Astrocyte of the spinal cord (primary cell): ENCODE results near the gene PCYOX1L.

ENCODE experiments used
- DNase-seq: peaks from one replicate; pipeline ENCODE4 v3.0.0; 2011; ENCODE audit warnings: low read depth, low spot score
- H3K4me3 ChIP-seq: 2 replicates; pipeline ENCODE4 v1.5.1; 2011; ENCODE audit warnings: low read depth, mild to moderate bottlenecking, low read length, moderate library complexity
- in situ Hi-C: cut with HindIII; loops from 2 replicates; pipeline ENCODE4 v1.10.0; 2017; ENCODE audit warnings: low sequenced_read_pairs
- TF ChIP-seq, protein P1 (sequence below): IDR thresholded peaks from 2 replicates; pipeline ENCODE4 v1.5.1; 2012; ENCODE audit warnings: low read depth, mild to moderate bottlenecking, low read length, inconsistent platforms

Gene PCYOX1L

DNA sequence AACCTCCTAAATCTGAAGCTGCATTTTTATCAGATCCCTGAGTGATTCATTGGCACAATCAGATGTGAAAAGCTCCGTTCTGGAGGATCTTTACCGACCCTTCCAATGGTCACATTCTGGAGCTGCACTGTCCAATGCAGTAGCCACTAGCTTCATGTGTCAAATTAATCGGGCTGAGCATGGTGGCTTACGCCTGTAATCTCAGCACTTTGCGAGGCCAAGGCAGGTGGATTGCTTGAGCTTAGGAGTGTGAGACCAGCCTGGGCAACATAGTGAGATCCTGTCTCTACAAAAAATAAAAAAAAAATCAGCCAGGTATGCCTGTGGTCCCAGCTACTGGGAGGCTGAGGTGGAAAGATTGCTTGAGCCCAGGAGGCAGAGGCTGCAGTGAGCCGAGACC, 17.6 kb downstream of the PCYOX1L start:
- H3K4me3 ChIP-seq: no peak overlapping the region
- in situ Hi-C loops: no loop called here
- no peak for DNase-seq
- TF ChIP-seq, protein P1, sequence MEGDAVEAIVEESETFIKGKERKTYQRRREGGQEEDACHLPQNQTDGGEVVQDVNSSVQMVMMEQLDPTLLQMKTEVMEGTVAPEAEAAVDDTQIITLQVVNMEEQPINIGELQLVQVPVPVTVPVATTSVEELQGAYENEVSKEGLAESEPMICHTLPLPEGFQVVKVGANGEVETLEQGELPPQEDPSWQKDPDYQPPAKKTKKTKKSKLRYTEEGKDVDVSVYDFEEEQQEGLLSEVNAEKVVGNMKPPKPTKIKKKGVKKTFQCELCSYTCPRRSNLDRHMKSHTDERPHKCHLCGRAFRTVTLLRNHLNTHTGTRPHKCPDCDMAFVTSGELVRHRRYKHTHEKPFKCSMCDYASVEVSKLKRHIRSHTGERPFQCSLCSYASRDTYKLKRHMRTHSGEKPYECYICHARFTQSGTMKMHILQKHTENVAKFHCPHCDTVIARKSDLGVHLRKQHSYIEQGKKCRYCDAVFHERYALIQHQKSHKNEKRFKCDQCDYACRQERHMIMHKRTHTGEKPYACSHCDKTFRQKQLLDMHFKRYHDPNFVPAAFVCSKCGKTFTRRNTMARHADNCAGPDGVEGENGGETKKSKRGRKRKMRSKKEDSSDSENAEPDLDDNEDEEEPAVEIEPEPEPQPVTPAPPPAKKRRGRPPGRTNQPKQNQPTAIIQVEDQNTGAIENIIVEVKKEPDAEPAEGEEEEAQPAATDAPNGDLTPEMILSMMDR: no peak

DNA sequence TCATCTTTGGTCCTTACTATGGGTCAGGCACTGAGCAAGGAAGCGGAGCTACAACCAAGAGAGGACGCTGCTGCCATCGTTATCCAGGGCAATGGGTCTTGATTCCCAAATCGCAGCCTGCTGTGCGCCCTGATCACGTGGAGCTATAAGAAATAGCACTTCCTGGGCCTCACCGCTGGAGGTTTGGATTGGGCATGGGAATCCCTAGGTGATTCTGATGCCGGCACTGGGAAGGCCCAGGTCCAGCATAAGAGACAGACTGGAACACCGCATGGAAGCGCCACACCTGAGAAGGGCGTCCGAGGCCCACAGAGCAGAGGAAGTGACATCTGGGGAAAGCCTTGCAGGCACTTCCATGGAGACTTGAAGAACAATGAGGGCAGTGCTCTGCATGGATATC, 18.3 kb downstream of the PCYOX1L start:
- no peak overlapping the region for H3K4me3 ChIP-seq
- TF ChIP-seq, protein P1: no peak
- no peak for DNase-seq
- in situ Hi-C loops: no loop called here

DNA sequence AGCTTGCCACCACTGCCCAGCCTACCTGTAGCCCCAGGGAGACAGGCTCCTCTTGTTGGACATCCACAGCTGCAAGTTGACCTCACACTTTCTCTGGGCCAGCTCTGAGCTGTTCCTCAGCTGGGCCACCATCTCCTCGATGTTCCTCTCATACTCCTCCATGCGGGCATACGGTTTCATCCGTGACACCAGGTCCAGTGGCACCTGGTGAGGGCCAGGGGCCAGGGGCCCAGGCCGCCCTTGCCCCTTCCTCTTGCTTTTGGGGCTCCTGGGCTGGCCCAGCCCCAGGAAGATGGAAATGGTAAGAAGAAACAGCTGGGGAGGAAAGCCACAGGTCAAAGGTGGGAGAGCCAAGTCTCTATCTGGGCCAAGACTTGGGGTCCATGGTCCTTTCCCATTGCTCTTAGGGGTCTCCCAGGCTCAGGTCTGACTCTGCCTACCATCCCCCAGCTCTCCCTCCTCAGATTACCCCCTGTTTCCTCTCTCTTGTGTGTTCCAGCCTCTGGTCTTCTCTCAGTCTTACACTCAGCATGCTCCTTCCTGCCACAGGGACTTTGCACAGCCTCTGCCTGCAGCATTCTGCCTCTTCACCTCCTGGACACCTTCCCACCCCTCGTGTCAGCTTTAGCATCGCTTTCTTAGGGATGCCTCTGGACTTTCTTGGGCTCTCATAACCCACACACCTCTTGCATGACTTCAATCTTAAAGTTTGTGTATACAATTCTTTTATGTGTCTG, 19.0 kb downstream of the PCYOX1L start:
- in situ Hi-C loops: no loop called here
- DNase-seq: no peak
- no peak overlapping the region for H3K4me3 ChIP-seq
- TF ChIP-seq, protein P1: no peak

DNA sequence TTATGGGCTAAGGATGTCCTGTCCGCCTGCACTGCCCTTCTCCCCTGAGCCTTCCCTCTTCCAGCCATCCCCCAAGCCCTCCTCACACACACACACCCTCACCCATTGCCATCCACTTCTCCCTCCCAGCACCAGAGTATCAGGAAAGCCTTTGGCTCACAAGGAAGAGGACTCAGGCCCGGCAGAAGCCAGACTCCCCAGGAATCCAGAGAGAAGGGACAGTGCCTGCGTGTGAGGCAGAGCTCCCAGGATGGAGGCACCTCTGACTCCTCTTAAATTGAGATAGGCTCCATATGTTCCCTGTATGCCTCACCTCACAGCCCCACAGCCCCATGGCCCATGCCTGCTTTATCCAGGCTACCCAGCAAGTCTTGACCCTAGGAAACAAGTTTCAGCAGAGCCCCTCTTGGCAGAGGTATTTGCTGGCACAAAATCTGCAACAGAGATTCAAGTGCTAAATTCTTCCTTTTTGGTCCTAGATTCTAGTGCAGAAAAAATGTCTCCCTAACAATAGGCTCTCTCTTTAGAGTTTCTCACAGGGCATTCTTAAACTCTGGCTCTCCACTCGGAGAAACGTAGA, 20.5 kb downstream of the PCYOX1L start:
- no peak for DNase-seq
- in situ Hi-C loops: no loop called here
- H3K4me3 ChIP-seq: no peak overlapping the region
- TF ChIP-seq, protein P1: no peak

DNA sequence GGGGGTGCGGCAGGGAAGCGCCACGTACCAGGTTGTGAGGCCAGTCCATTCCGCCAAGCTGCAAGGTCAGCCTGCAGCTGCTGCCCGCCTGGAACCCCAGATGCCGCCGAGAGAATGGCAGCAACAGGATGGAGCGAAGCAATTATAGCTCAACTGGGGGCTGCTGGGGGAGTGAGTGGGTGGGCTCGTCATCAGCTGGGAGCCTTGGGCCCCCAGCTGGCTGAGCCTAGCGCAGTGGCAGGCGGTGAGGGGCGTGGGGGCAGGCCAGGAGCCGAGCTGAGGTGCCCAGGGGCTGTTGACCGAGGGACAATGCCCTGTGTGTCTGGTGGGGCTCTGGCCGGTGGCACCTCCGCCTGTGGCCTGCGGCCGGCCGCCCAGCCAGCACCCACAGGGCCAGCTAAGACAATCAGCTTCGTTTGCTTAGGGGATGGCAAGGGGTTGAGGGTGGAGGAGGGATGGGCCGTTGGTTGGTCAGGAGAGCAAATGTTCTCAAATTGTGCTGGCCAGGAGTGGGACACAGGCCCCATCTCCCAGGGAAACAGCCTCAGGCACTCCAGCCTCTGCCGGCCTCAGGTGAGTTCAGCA, 21.4 kb downstream of the PCYOX1L start, which contains the start of gene IL17B:
IL17B (minus strand) TSS at position 116 of the 585 bp plus-strand sequence; CDS start at position 49, 67 bp downstream.
- TF ChIP-seq, protein P1: no peak

DNA sequence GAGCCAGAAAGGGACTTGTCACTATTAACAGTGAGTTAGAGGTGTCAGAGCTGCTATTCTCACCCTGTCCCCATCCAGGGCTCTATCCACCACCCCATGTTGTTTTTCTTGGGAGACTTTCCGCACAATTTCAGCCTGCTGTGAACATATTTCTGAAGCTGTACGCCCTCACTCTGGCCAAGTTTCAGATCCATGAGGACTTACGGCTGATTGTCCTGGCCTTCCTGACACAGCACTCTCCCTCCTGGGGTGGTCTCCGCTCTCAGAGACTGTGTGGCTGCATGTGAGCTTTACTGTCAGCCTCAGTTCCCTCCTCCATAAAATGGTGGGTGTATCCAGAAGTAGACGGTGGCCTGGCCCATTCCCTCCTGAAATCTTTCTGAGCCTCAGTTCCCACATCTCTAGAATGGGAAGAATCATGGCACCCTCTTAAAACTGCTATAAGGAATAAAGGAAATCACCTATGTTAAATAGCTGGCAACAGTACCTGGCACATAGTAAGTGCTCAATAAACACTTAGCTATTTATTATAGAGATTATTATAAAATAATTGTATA, 22.1 kb downstream of the PCYOX1L start:
- no peak for DNase-seq
- TF ChIP-seq, protein P1: no peak
- no peak overlapping the region for H3K4me3 ChIP-seq
- in situ Hi-C loops: no loop called here

More for the DNA sequence above, 21.4 kb downstream of the PCYOX1L start, which contains the start of gene IL17B:
- DNase-seq: no peak
- in situ Hi-C loops: no loop called here
- no peak within 1 kb of the TSS for H3K4me3 ChIP-seq
